K562 (cell line): Measurements from ENCODE around the gene SEC22A. TPM values are rescaled to one million over a fixed set of nuclear protein-coding genes. Genes with fewer than 3 reads are reported as not detected.

Experiments used
- ATAC-seq: fragments of 200-7000 bp; cut with Tn5 transposase; 3 replicates; pipeline ENCODE4 v1.9.1; 2020; ENCODE audit warnings: moderate library complexity
- BruUV-seq: library from RNA; stranded (reverse); fragments of 400-500 nt; replicated peaks from 2 replicates; lab custom pipeline; 2021; lab: Mats Ljungman, UMichigan
- CTCF ChIA-PET: fragments of 300-600 bp; formaldehyde crosslinking; extraction: SDS; loops from one replicate; lab custom pipeline; 2021; ENCODE audit warnings: low intra/inter-chr PET ratio; lab: Yijun Ruan, JAX
- POLR2A ChIA-PET: fragments of 300-600, 350-650 bp; sonication (Branson Sonifier 250); formaldehyde crosslinking; extraction: SDS; loops from one replicate; lab custom pipeline; 2021; ENCODE audit warnings: antibody characterized with exemption, inconsistent platforms; lab: Yijun Ruan, JAX
- DNase-seq, 4 experiments: peaks; one replicate each; pipeline versions ENCODE4 v3.0.0 to v3.0.0-alpha.2; 2011 to 2018; ENCODE audit warnings: low spot score in 3 of 4, mixed read lengths in 3 of 4; ENCODE audit errors: extremely low read depth in 1 of 4
- FAIRE-seq: peaks from 2 replicates; lab custom pipeline; 2011; peaks lifted over from hg19 to GRCh38; lab: Jason Lieb, UNC
- H2AFZ ChIP-seq: 2 replicates; pipeline ENCODE4 v1.6.0; 2011; ENCODE audit warnings: low read depth, low read length, control low read depth, inconsistent platforms
- H3K27ac ChIP-seq: fragments of 200-600 bp; 3 replicates; pipeline ENCODE4 v1.8.0; 2011; ENCODE audit warnings: low read depth, mild to moderate bottlenecking, control low read depth, inconsistent platforms, low read length, moderate library complexity, mixed read lengths; ENCODE audit errors: extremely low read depth
- H3K27me3 ChIP-seq, 2 experiments: fragments of 300-600 bp in 1 of 2; 2 replicates in 1 of 2; 3 replicates in 1 of 2; pipeline versions ENCODE4 v1.6.0 to v1.8.0; 2011; ENCODE audit warnings: inconsistent platforms in 2 of 2, low read length in 2 of 2, mild to moderate bottlenecking in 1 of 2, mixed read lengths in 1 of 2, moderate library complexity in 1 of 2; ENCODE audit not compliant: control insufficient read depth in 2 of 2, insufficient read depth in 2 of 2
- H3K36me3 ChIP-seq: fragments of 300-600 bp; 3 replicates; pipeline ENCODE4 v1.8.0; 2011; ENCODE audit warnings: mild to moderate bottlenecking, low read length, inconsistent platforms; ENCODE audit not compliant: control insufficient read depth, insufficient read depth
- H3K4me1 ChIP-seq, 2 experiments: fragments of 200-600 bp in 1 of 2; replicated peaks in 1 of 2; 2 replicates in 1 of 2; 3 replicates in 1 of 2; pipeline versions ENCODE4 v1.5.1 to v1.8.0; 2011; ENCODE audit warnings: inconsistent platforms in 2 of 2, low read length in 2 of 2, mild to moderate bottlenecking in 1 of 2, mixed read lengths in 1 of 2, moderate library complexity in 1 of 2; ENCODE audit not compliant: control insufficient read depth in 2 of 2, insufficient read depth in 2 of 2
- H3K4me2 ChIP-seq: 2 replicates; pipeline ENCODE4 v1.6.1; 2011; ENCODE audit warnings: low read length, control low read depth, inconsistent platforms, mixed read lengths; ENCODE audit not compliant: insufficient read depth
- H3K4me3 ChIP-seq: fragments of 200-600 bp; sonication (generic), shearing (Covaris generic); 2 replicates; pipeline ENCODE4 v1.5.1; 2016; ENCODE audit warnings: control low read depth, inconsistent platforms
- H3K79me2 ChIP-seq: fragments of 200-600 bp; 3 replicates; pipeline ENCODE4 v1.8.0; 2011; ENCODE audit warnings: low read length, inconsistent platforms; ENCODE audit not compliant: control insufficient read depth, insufficient read depth
- H3K9ac ChIP-seq, 2 experiments: 2 replicates each; pipeline versions ENCODE4 v1.6.0 to v1.6.1; 2011; ENCODE audit warnings: low read depth in 2 of 2, low read length in 2 of 2, control low read depth in 1 of 2, inconsistent platforms in 1 of 2, mild to moderate bottlenecking in 1 of 2, mixed read lengths in 1 of 2; ENCODE audit not compliant: insufficient read depth in 1 of 2
- H3K9me1 ChIP-seq: one replicate; pipeline ENCODE4 v1.6.0; 2011; ENCODE audit warnings: inconsistent platforms, mild to moderate bottlenecking, low read length, moderate library complexity; ENCODE audit not compliant: control insufficient read depth, insufficient read depth
- H3K9me3 ChIP-seq: replicated peaks from 2 replicates; pipeline ENCODE4 v1.5.1; 2011; ENCODE audit warnings: low read depth, low read length, inconsistent platforms; ENCODE audit not compliant: control insufficient read depth, insufficient read depth
- H4K20me1 ChIP-seq: replicated peaks from 2 replicates; pipeline ENCODE4 v1.6.1; 2011; ENCODE audit warnings: low read length, inconsistent platforms, mixed read lengths; ENCODE audit not compliant: control insufficient read depth, insufficient read depth
- BCLAF1 ChIP-seq, 2 experiments: fragments of 450-650 bp in 1 of 2; IDR thresholded peaks; 2 replicates each; pipeline ENCODE4 v1.6.1; 2011 to 2017; ENCODE audit warnings: low read depth in 2 of 2, antibody characterized with exemption in 1 of 2, borderline replicate concordance in 1 of 2, low read length in 1 of 2, mild to moderate bottlenecking in 1 of 2, mixed read lengths in 1 of 2; ENCODE audit not compliant: control insufficient read depth in 1 of 2
- KLF6 ChIP-seq: fragments of 250-450 bp; sonication (Bioruptor Pico); IDR thresholded peaks from 2 replicates; pipeline ENCODE4 v1.4.0; 2020; ENCODE audit warnings: mild to moderate bottlenecking, moderate library complexity, borderline replicate concordance
- MTA1 ChIP-seq: fragments of 450-650 bp; IDR thresholded peaks from 2 replicates; pipeline ENCODE4 v1.6.1; 2017; ENCODE audit warnings: borderline replicate concordance
- NFATC3 ChIP-seq: fragments of 450-650 bp; IDR thresholded peaks from 2 replicates; pipeline ENCODE4 v1.6.1; 2017; ENCODE audit warnings: mild to moderate bottlenecking
- NFRKB ChIP-seq: fragments of 450-650 bp; IDR thresholded peaks from 2 replicates; pipeline ENCODE4 v1.6.1; 2016; ENCODE audit warnings: low read depth
- POLR2G ChIP-seq: fragments of 200-400 bp; formaldehyde crosslinking; IDR thresholded peaks from 2 replicates; pipeline ENCODE4 v1.6.1; 2017; ENCODE audit warnings: low read depth, mild to moderate bottlenecking, antibody characterized with exemption, low read length, moderate library complexity
- SIX5 ChIP-seq, 2 experiments: IDR thresholded peaks; 2 replicates each; pipeline ENCODE4 v1.6.1; 2011; ENCODE audit warnings: low read length in 2 of 2, borderline replicate concordance in 1 of 2, low read depth in 1 of 2, mild to moderate bottlenecking in 1 of 2, moderate library complexity in 1 of 2; ENCODE audit not compliant: insufficient read depth in 1 of 2
- TAF15 ChIP-seq: fragments of 200-400 bp; formaldehyde crosslinking; IDR thresholded peaks from 2 replicates; pipeline ENCODE4 v1.6.1; 2017; ENCODE audit warnings: mild to moderate bottlenecking, low read depth, low read length, moderate library complexity
- XRCC4 ChIP-seq: IDR thresholded peaks from one replicate; pipeline ENCODE4 v1.6.1; 2011; ENCODE audit not compliant: insufficient read depth, insufficient read length; ENCODE audit errors: extremely low read depth
- ZBED1 ChIP-seq: IDR thresholded peaks from 2 replicates; pipeline ENCODE4 v1.6.1; 2014
- ZFP1 ChIP-seq: fragments of 450-650 bp; formaldehyde crosslinking; IDR thresholded peaks from 2 replicates; pipeline ENCODE4 v1.4.0; 2020; ENCODE audit warnings: mild to moderate bottlenecking, mixed read lengths
- ZNF384 ChIP-seq: IDR thresholded peaks from 2 replicates; pipeline ENCODE4 v1.6.1; 2012; ENCODE audit warnings: low read depth, low read length, improper control_type of control experiment
- ZNF79 ChIP-seq: fragments of 250-450 bp; sonication (Bioruptor Pico); IDR thresholded peaks from 2 replicates; pipeline ENCODE4 v1.4.0; 2020; ENCODE audit warnings: low read depth, mild to moderate bottlenecking, moderate library complexity
- ZSCAN32 ChIP-seq: fragments of 450-650 bp; formaldehyde crosslinking; IDR thresholded peaks from 2 replicates; pipeline ENCODE4 v1.4.0; 2020; ENCODE audit warnings: mild to moderate bottlenecking, moderate library complexity
- WGBS: fragments of 100-300 bp; shearing (Covaris generic); methylation state at CpG from one replicate; pipeline ENCODE4 v1.1.6; 2016; ENCODE audit warnings: low coverage, mixed read lengths; ENCODE audit not compliant: insufficient coverage; ENCODE audit errors: missing lambda C conversion rate; 5-methylcytosine and 5-hydroxymethylcytosine counted together
- in situ Hi-C: fragments of 300-500 bp; cut with MboI; formaldehyde crosslinking; loops from 4 replicates; pipeline ENCODE4 v1.15.0; 2018; ENCODE audit warnings: inconsistent platforms, mixed read lengths
- intact Hi-C: fragments of 100-400 bp; cut with micrococcal nuclease; formaldehyde crosslinking; loops from 2 replicates; pipeline ENCODE4 v1.14.2; 2022
- polyA plus RNA-seq, 8 experiments: library from polyadenylated mRNA; depleted of rRNA in 4 of 8; stranded (reverse) in 5 of 8; unstranded in 3 of 8; fragments of >200 nt; fragmentation: Nextera tagmentation in 2 of 8; fragmentation: Illumina TruSeq in 1 of 8; extraction: Ambion mirVana in 2 of 8; extraction: Trizol in 1 of 8; gene quantifications; 2 replicates each; pipeline versions ENCODE4 v1.2.1 to v1.2.3, GENCODE V29; 2011 to 2014; ENCODE audit warnings: inconsistent platforms in 1 of 8, missing spikeins in 1 of 8
- total RNA-seq, 7 experiments: library from RNA; depleted of rRNA in 6 of 7; stranded (reverse); fragments of >200 nt in 6 of 7; fragmentation: Illumina TruSeq in 2 of 7; extraction: Trizol in 2 of 7; gene quantifications; 2 replicates each; pipeline versions ENCODE4 v1.2.1 to v1.2.3, GENCODE V29; 2011 to 2021; ENCODE audit warnings: low replicate concordance in 1 of 7

The SEC22A gene
- total and polyA plus RNA-seq, 9 of the 15 experiments (the other 6 are each of a cell fraction or from before 2014, with no cell fraction given): 7.9 to 44.5 (median 20.5) TPM

DNA sequence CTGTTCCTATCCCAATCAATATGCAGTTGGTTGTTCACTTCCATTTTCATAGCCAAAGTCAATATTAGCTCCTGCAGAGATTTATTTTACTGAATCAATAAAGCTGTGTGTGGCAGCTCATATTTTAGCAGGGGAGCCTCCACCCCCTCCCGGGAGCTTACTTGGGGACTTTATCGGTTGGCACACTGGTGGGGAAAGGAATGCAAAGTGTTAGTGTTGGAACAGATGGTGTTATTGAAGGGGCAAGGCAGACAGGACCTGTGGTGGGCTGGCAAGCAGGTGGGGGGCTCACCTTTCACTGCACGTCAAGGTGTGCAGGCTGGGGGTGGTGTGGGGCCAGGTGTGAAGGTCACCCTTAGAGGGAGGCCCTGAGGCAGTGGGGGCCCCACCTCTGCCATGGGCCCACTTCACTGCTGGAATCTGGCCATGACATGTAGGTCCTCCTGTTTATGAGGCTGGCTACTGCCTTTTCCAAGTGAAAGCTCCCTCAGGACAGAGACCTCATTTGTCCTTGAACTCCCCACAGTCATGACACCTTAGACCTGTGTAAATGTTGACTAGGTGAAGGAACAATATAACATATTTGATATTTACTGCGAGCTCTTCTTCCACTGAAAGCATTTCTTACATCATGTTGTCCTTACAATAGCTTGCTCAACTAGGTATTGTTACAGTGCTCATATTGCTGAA is 44.0 kb upstream of the SEC22A start:
- no peak for DNase-seq
- Histone ChIP-seq H3K4me2 (no peak overlapping the region), H4K20me1 (no peaks in the 10 kb centered on the region), H3K4me1 (no peaks in the 10 kb centered on the region), H3K79me2 (no peaks in the 10 kb centered on the region), H2AFZ (no peak overlapping the region), H3K27ac (no peak overlapping the region), H3K4me3 (no peak overlapping the region)
- WGBS: 92% methylated on average over 4 of the region's 4 CpGs
- intact Hi-C loops: no loop called here
- POLR2A ChIA-PET: no interaction called here
- TF ChIP-seq MTA1 (no peak), POLR2G (0 out of 2 replicates have a peak, but pooled peaks have one; percentile 16)
- TF ChIP-seq, all 486 proteins: peak for 1
- BruUV-seq: no TSS peak
- no peak overlapping the region for H3K9ac ChIP-seq
- no peaks in the 10 kb centered on the region for H3K9me1 ChIP-seq
- CTCF ChIA-PET: no interaction called here
- no peak for FAIRE-seq
- H3K36me3 ChIP-seq: peaks cover 65% of the 10 kb centered on the region; the same call in 2 of the 3 replicates
- no peak for ATAC-seq
- in situ Hi-C loops: no loop called here
- no peaks in the 10 kb centered on the region for H3K9me3 ChIP-seq
- no peaks in the 10 kb centered on the region for H3K27me3 ChIP-seq

GRCh38 chr3:123158330-123158729 is 43.4 kb upstream of the SEC22A start:
- Histone ChIP-seq H4K20me1 (no peaks in the 10 kb centered on the region), H3K9me1 (no peaks in the 10 kb centered on the region), H3K27ac (no peak overlapping the region), H3K4me3 (no peak overlapping the region), H3K79me2 (no peaks in the 10 kb centered on the region), H2AFZ (no peak overlapping the region), H3K4me1 (no peaks in the 10 kb centered on the region), H3K9me3 (no peaks in the 10 kb centered on the region), H3K36me3 (peaks cover 64% of the 10 kb centered on the region; the same call in 2 of the 3 replicates), H3K4me2 (no peak overlapping the region), H3K9ac (no peak overlapping the region), H3K27me3 (no peaks in the 10 kb centered on the region)
- intact Hi-C loops (no loop called here), in situ Hi-C loops (no loop called here)
- DNase-seq (no peak), ATAC-seq (no peak), FAIRE-seq (no peak)
- TF ChIP-seq BCLAF1 (IDR thresholded peaks at IDR 0.05; ENCODE audit: borderline replicate concordance in 1 of 2, control insufficient read depth in 1 of 2, low read depth in 2 of 2, low read length in 1 of 2): no peak
- TF ChIP-seq NFRKB: no peak
- no peak for TF ChIP-seq TAF15
- no peak for TF ChIP-seq NFATC3
- no peak for TF ChIP-seq ZBED1
- TF ChIP-seq ZFP1 (CRISPR knock-in tag): no peak
- TF ChIP-seq ZSCAN32 (CRISPR knock-in tag): no peak
- TF ChIP-seq XRCC4: no peak
- no peak for TF ChIP-seq ZNF384
- TF ChIP-seq ZNF79 (CRISPR knock-in tag): no peak
- no peak for TF ChIP-seq SIX5 (IDR thresholded peaks at IDR 0.05; ENCODE audit: borderline replicate concordance in 1 of 2, insufficient read depth in 1 of 2, low read depth in 1 of 2, low read length in 2 of 2)
- TF ChIP-seq KLF6: no peak
- BruUV-seq: no TSS peak
- ChIA-PET POLR2A (no interaction called here), CTCF (no interaction called here)
- 73% methylated on average over 3 of the region's 4 CpGs for WGBS
